NCI-H748 (cell line): Measurements from ENCODE around the gene PRKRIP1.
"Not testable (repeated sequence)": the region's sequence is repeated elsewhere in the genome, so short reads cannot be mapped to it uniquely, and the experiment has no call there.

Experiments used
- DNase-seq: peaks from one replicate; lab custom pipeline; 2025; ENCODE audit not compliant: unreplicated experiment; lab: John Stamatoyannopoulos, UW

Gene PRKRIP1

GRCh38 chr7:102395873-102396709 lies at the start of gene PRKRIP1:
PRKRIP1 (plus strand) TSS chr7:102396363; CDS start chr7:102396412, 49 bp downstream.
- peak; percentile 96 for DNase-seq

- not testable (repeated sequence) for DNase-seq
Observed at GRCh38 chr7:102346983-102347382, 49.2 kb upstream of the PRKRIP1 start.

GRCh38 chr7:102356344-102356743 lies 39.8 kb upstream of the PRKRIP1 start, which contains the start of gene SPDYE6:
SPDYE6 (minus strand) TSS chr7:102356444; CDS start chr7:102356023, 421 bp downstream.
- not testable (repeated sequence) for DNase-seq

- DNase-seq: peak; percentile 98
Observed at GRCh38 chr7:102363549-102364393, 32.4 kb upstream of the PRKRIP1 start.

- DNase-seq: not testable (repeated sequence)
Observed at GRCh38 chr7:102364394-102364886, 31.7 kb upstream of the PRKRIP1 start.

- not testable (repeated sequence) for DNase-seq
Observed at GRCh38 chr7:102365390-102365789, 30.8 kb upstream of the PRKRIP1 start.

GRCh38 chr7:102370038-102370437 lies 26.1 kb upstream of the PRKRIP1 start:
- DNase-seq: not testable (repeated sequence)

- DNase-seq: not testable (repeated sequence)
Observed at GRCh38 chr7:102372796-102373195, 23.4 kb upstream of the PRKRIP1 start.

GRCh38 chr7:102376964-102377466 lies 19.1 kb upstream of the PRKRIP1 start:
- DNase-seq: no peak

GRCh38 chr7:102380837-102381236 lies 15.3 kb upstream of the PRKRIP1 start:
- DNase-seq: not testable (repeated sequence)

GRCh38 chr7:102381696-102382425 lies 14.3 kb upstream of the PRKRIP1 start:
- DNase-seq: not testable (repeated sequence)

GRCh38 chr7:102387064-102387463 lies 9.1 kb upstream of the PRKRIP1 start:
- DNase-seq: no peak

GRCh38 chr7:102389810-102390209 lies 6.4 kb upstream of the PRKRIP1 start:
- DNase-seq: no peak

- DNase-seq: peak; percentile 72
Observed at GRCh38 chr7:102390697-102391484, 5.3 kb upstream of the PRKRIP1 start.

- no peak for DNase-seq
Observed at GRCh38 chr7:102392330-102392729, 3.8 kb upstream of the PRKRIP1 start.

GRCh38 chr7:102393467-102393866 lies 2.7 kb upstream of the PRKRIP1 start:
- no peak for DNase-seq

GRCh38 chr7:102395592-102395872 lies 631 bp upstream of the PRKRIP1 start:
- DNase-seq: no peak

- no peak for DNase-seq
Observed at GRCh38 chr7:102396710-102397019, 502 bp downstream of the PRKRIP1 start.

GRCh38 chr7:102398543-102398942 lies 2.4 kb downstream of the PRKRIP1 start:
- DNase-seq: no peak

- no peak for DNase-seq
Observed at GRCh38 chr7:102400360-102400759, 4.2 kb downstream of the PRKRIP1 start.
